KMS-11 (cell line): Measurements from ENCODE around the gene ANXA10.

Source experiments
- H2AFZ ChIP-seq: fragments of 200-600 bp; sonication (generic); 2 replicates; pipeline ENCODE4 v1.6.1; 2016; ENCODE audit warnings: antibody characterized with exemption, mixed run types, low read depth
- H3K27ac ChIP-seq: fragments of 200-600 bp; sonication (generic); 2 replicates; pipeline ENCODE4 v1.6.1; 2016; ENCODE audit warnings: mild to moderate bottlenecking, mixed run types
- H3K27me3 ChIP-seq: fragments of 200-600 bp; sonication (generic); 2 replicates; pipeline ENCODE4 v1.6.1; 2017; ENCODE audit warnings: mild to moderate bottlenecking, low read depth, mixed run types, moderate library complexity; ENCODE audit not compliant: insufficient read depth
- H3K36me3 ChIP-seq: fragments of 200-600 bp; sonication (generic); 2 replicates; pipeline ENCODE4 v1.6.1; 2017; ENCODE audit warnings: mild to moderate bottlenecking, mixed run types; ENCODE audit not compliant: insufficient read depth
- H3K4me1 ChIP-seq: fragments of 200-600 bp; sonication (generic); 2 replicates; pipeline ENCODE4 v1.6.1; 2016; ENCODE audit warnings: mild to moderate bottlenecking, low read depth, mixed run types; ENCODE audit not compliant: poor library complexity, severe bottlenecking
- H3K4me2 ChIP-seq: fragments of 200-600 bp; sonication (generic); 2 replicates; pipeline ENCODE4 v1.7.0; 2016; ENCODE audit warnings: mild to moderate bottlenecking, mixed run types
- H3K4me3 ChIP-seq: fragments of 200-600 bp; sonication (generic); IDR thresholded peaks from 2 replicates; pipeline ENCODE4 v1.6.1; 2017; ENCODE audit warnings: low read depth, low read length, mixed read lengths; ENCODE audit not compliant: insufficient read depth
- H3K79me2 ChIP-seq: fragments of 200-600 bp; sonication (generic); 2 replicates; pipeline ENCODE4 v1.6.1; 2016; ENCODE audit warnings: low read depth, mixed run types; ENCODE audit not compliant: insufficient read depth
- H3K9ac ChIP-seq: fragments of 200-600 bp; sonication (generic); 2 replicates; pipeline ENCODE4 v1.6.1; 2016; ENCODE audit warnings: mild to moderate bottlenecking, mixed run types
- H4K20me1 ChIP-seq: fragments of 200-600 bp; sonication (generic); 2 replicates; pipeline ENCODE4 v1.6.1; 2016; ENCODE audit warnings: mild to moderate bottlenecking, mixed run types; ENCODE audit not compliant: insufficient read depth
- CTCF ChIP-seq: fragments of 200-600 bp; sonication (generic); conservative IDR thresholded peaks from 2 replicates; pipeline ENCODE4 v1.6.1; 2017; ENCODE audit warnings: low read depth, mild to moderate bottlenecking, antibody characterized with exemption, low read length, moderate library complexity, mixed read lengths

ANXA10 gene

GRCh38 chr4:168162604-168163003 is 70.3 kb downstream of the ANXA10 start:
- H3K27ac ChIP-seq = no peak overlapping the region
- no peak overlapping the region for H3K4me3 ChIP-seq
- H3K4me2 ChIP-seq = no peak overlapping the region
- H2AFZ ChIP-seq = no peak overlapping the region
- H4K20me1 ChIP-seq = no peaks in the 10 kb centered on the region
- H3K79me2 ChIP-seq = no peaks in the 10 kb centered on the region
- H3K36me3 ChIP-seq = no peaks in the 10 kb centered on the region
- no peak for TF ChIP-seq CTCF
- H3K4me1 ChIP-seq = no peaks in the 10 kb centered on the region
- no peaks in the 10 kb centered on the region for H3K27me3 ChIP-seq
- no peak overlapping the region for H3K9ac ChIP-seq

- H3K4me2 ChIP-seq = no peak overlapping the region
- H3K27ac ChIP-seq = no peak overlapping the region
- H3K4me1 ChIP-seq = no peaks in the 10 kb centered on the region
- H3K4me3 ChIP-seq = no peak overlapping the region
- H3K36me3 ChIP-seq = no peaks in the 10 kb centered on the region
- H3K27me3 ChIP-seq = no peaks in the 10 kb centered on the region
- H2AFZ ChIP-seq = no peak overlapping the region
- no peaks in the 10 kb centered on the region for H3K79me2 ChIP-seq
- H4K20me1 ChIP-seq = no peaks in the 10 kb centered on the region
- no peak overlapping the region for H3K9ac ChIP-seq
- no peak for TF ChIP-seq CTCF
Measured at GRCh38 chr4:168163106-168163505, 70.8 kb downstream of the ANXA10 start.

- H2AFZ ChIP-seq = no peak overlapping the region
- H3K4me1 ChIP-seq = no peaks in the 10 kb centered on the region
- H4K20me1 ChIP-seq = no peaks in the 10 kb centered on the region
- no peak overlapping the region for H3K4me2 ChIP-seq
- H3K27me3 ChIP-seq = no peaks in the 10 kb centered on the region
- H3K9ac ChIP-seq = no peak overlapping the region
- H3K4me3 ChIP-seq = no peak overlapping the region
- H3K79me2 ChIP-seq = no peaks in the 10 kb centered on the region
- H3K27ac ChIP-seq = no peak overlapping the region
- H3K36me3 ChIP-seq = no peaks in the 10 kb centered on the region
- no peak for TF ChIP-seq CTCF
Measured at GRCh38 chr4:168164045-168164444, 71.7 kb downstream of the ANXA10 start.

- H4K20me1 ChIP-seq = no peaks in the 10 kb centered on the region
- H2AFZ ChIP-seq = no peak overlapping the region
- H3K4me3 ChIP-seq = no peak overlapping the region
- TF ChIP-seq CTCF = no peak
- H3K36me3 ChIP-seq = no peaks in the 10 kb centered on the region
- no peaks in the 10 kb centered on the region for H3K79me2 ChIP-seq
- no peaks in the 10 kb centered on the region for H3K27me3 ChIP-seq
- no peak overlapping the region for H3K4me2 ChIP-seq
- no peak overlapping the region for H3K9ac ChIP-seq
- no peak overlapping the region for H3K27ac ChIP-seq
- no peaks in the 10 kb centered on the region for H3K4me1 ChIP-seq
Measured at GRCh38 chr4:168164915-168165548, 72.7 kb downstream of the ANXA10 start.
